GM12874 (cell line): Measurements from ENCODE around the gene EDDM3A.

Experiments
- CTCF ChIP-seq: IDR thresholded peaks from 2 replicates; pipeline ENCODE4 v1.5.1; 2011; ENCODE audit warnings: low read depth, mild to moderate bottlenecking, control low read depth, low read length, moderate library complexity; ENCODE audit not compliant: insufficient read depth

EDDM3A gene

DNA sequence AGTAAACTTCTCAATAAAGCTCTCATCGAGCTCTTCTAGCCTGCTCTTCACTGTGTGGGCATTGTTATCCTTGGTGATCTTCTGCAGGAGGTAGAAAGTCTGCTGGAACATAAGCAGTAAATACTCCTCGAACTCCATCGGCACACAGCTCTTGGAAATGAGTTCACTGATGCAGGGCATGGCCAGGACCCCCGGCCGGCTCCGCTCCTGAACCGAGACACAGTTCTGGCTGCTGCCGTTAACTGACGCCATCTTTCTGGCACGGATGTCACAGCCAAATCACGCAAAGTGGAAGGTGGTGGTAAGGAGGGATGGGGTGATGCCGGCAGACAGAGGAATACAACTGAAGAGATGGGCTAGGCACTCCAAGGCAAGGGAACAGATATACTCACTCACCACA lies 23.7 kb upstream of the EDDM3A start:
- TF ChIP-seq CTCF = no peak

DNA sequence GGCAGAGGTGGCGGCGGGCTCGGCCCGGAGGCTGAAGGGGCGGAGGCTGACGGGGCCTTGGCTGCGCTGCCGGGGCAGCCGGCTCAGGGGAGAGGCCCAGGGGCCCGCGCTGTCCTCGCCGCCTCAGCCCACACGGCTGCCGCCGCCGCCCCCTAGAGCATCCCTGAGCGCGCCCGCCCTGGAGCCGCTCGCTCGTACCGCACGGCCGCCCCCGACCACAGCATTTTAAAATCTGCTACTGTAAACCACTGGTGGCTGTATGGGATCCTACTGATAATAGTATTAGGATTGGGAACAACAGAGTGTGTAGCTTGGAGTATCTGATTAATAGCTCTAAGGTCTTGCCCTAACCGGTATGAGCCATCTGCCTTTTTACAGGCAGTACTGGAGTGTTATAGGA lies 22.2 kb upstream of the EDDM3A start:
- TF ChIP-seq CTCF = no peak

DNA sequence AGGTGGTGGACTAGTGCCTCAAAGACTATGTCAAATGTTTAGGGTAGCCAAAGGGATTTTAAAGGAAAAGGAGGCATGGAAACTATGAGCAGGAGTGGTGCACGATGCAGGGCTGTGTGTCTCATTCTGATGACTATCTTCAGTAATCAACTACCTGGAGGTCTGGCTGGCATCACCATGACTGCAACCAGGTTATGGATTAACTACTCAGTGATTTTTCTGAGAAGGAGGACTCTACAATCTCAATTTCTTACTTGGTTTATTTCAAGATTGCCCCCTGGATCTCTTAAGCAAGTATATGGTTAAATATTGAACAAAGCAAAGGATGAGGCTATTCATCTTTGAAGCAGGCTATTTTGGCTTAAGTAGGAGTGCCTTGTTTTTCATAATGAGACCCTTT lies 19.2 kb upstream of the EDDM3A start:
- TF ChIP-seq CTCF = no peak

DNA sequence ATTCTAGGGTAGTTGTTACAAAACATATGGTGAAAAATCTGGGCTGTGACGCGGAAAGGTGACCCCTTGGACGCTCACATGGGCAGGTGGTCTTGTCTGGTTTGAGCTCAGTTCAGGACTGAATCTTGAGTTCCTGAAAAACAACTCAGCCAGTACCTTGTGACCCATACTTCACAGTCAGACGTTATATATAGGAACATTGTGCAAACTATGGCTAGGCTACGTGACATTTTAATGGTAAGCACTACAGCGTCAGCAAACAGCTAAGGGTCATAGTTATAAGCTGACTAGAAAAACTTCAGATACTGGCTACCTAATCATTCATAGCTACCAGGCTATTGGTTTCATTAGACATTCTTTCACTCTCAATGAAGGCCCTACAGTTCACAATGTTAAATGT lies 14.8 kb upstream of the EDDM3A start:
- no peak for TF ChIP-seq CTCF

DNA sequence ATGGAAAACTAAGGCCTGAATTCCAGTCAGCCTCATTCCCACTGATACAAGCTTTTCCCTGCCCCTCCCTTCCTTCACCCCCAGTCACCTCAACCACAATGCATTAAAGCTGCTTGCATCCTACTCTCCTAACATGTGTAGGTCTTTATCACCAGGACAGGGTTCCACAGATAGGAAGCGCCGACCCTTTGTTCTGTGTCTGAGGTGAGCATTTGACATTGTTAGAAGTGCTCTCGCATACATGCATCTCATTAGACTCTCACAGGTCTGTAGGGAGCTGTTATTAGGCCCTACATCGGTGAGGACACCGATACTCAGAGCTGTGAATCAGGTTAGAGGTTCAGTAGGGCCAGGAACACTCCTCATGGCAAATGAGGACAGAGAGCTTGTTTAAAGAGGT lies 13.2 kb upstream of the EDDM3A start:
- no peak for TF ChIP-seq CTCF

GRCh38 chr14:20732979-20733635 lies 12.6 kb upstream of the EDDM3A start:
- no peak for TF ChIP-seq CTCF

DNA sequence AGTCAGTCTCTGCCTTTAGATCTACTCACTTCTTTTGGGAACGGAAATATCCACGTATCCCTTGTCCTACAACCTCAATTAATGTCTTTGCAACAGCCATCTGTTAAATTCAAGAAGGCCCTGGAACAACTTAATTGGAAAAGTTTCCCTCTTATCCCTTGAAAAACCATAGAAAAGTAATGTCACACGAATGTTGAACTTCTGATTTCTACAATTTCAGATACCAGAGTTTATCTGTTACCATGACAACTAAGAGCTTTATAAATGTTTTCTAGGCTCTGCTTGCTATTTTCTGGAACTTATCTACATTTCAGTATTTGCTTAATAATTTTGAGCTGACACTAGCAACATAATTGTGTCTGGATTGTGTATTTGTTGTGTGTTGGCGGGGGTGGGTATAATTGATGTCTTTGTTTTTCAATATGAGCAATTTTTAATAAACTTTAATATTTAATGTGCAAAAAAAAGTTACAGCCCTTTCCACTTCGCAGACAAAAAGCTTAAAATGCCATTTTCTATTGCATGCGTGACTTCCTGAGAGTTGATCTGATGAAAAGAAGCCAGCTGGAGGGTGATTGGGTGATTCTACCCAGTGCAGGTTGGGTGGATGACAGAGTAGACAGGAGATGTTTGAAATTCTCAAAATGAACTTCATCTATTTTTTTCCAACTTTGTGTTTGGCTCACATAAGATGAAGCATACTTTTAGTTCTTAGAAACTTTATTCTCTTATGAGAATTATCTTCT lies 11.8 kb upstream of the EDDM3A start:
- TF ChIP-seq CTCF = no peak
